Smooth muscle cell (in vitro differentiated cells): ENCODE results near the gene STAT5A. TPM values are rescaled to one million over a fixed set of nuclear protein-coding genes. Genes with fewer than 3 reads are reported as not detected.
"Not testable (repeated sequence)": the region's sequence is repeated elsewhere in the genome, so short reads cannot be mapped to it uniquely, and the experiment has no call there.

Source experiments
- DNase-seq: peaks from one replicate; lab custom pipeline; 2025; ENCODE audit not compliant: unreplicated experiment; lab: John Stamatoyannopoulos, UW
- H2AFZ ChIP-seq: fragments of 200-600 bp; sonication (generic); 2 replicates; pipeline ENCODE4 v1.6.0; 2016; ENCODE audit warnings: antibody characterized with exemption, low read depth, mild to moderate bottlenecking
- H3F3A ChIP-seq: fragments of 200-600 bp; sonication (generic); 2 replicates; pipeline ENCODE4 v1.6.0; 2017; ENCODE audit warnings: antibody characterized with exemption, low read depth
- H3K27ac ChIP-seq: fragments of 200-600 bp; sonication (generic); 2 replicates; pipeline ENCODE4 v1.5.1; 2016; ENCODE audit warnings: low read depth, mild to moderate bottlenecking
- H3K27me3 ChIP-seq: fragments of 200-600 bp; sonication (generic); 2 replicates; pipeline ENCODE4 v1.6.1; 2016; ENCODE audit warnings: low read depth, mild to moderate bottlenecking
- H3K36me3 ChIP-seq: fragments of 200-600 bp; sonication (generic); 2 replicates; pipeline ENCODE4 v1.5.1; 2016; ENCODE audit warnings: low read depth
- H3K4me1 ChIP-seq: fragments of 200-600 bp; sonication (generic); 2 replicates; pipeline ENCODE4 v1.5.1; 2016; ENCODE audit warnings: low read depth
- H3K4me2 ChIP-seq: fragments of 200-600 bp; sonication (generic); 2 replicates; pipeline ENCODE4 v1.6.0; 2016; ENCODE audit warnings: mild to moderate bottlenecking
- H3K4me3 ChIP-seq: fragments of 200-600 bp; sonication (generic); 2 replicates; pipeline ENCODE4 v1.5.1; 2016; ENCODE audit warnings: mild to moderate bottlenecking
- H3K79me2 ChIP-seq: fragments of 200-600 bp; sonication (generic); 2 replicates; pipeline ENCODE4 v1.6.0; 2016; ENCODE audit warnings: low read depth, mild to moderate bottlenecking
- H3K9ac ChIP-seq: fragments of 200-600 bp; sonication (generic); 2 replicates; pipeline ENCODE4 v1.6.0; 2016; ENCODE audit warnings: low read depth
- H3K9me3 ChIP-seq: fragments of 200-600 bp; sonication (generic); replicated peaks from 2 replicates; pipeline ENCODE4 v1.5.1; 2016; ENCODE audit warnings: low read depth
- H4K20me1 ChIP-seq: fragments of 200-600 bp; sonication (generic); 2 replicates; pipeline ENCODE4 v1.6.0; 2016; ENCODE audit warnings: low read depth
- CTCF ChIP-seq: fragments of 200-600 bp; sonication (generic); IDR thresholded peaks from 2 replicates; pipeline ENCODE4 v1.5.1; 2017; ENCODE audit warnings: borderline replicate concordance, mild to moderate bottlenecking, antibody characterized with exemption; ENCODE audit not compliant: insufficient read depth, poor library complexity, severe bottlenecking
- WGBS: methylation state at CpG from one replicate; pipeline ENCODE4 v1.1.7; 2016; ENCODE audit warnings: low lambda C conversion rate; 5-methylcytosine and 5-hydroxymethylcytosine counted together
- polyA plus RNA-seq: library from polyadenylated mRNA; unstranded; fragments of >200 nt; fragmentation: Nextera tagmentation; extraction: Ambion mirVana; gene quantifications from 2 replicates; pipeline ENCODE4 v1.2.1, GENCODE V29; 2016
- total RNA-seq: library from RNA; depleted of rRNA; stranded (reverse); fragments of >200 nt; gene quantifications from 2 replicates; pipeline ENCODE4 v1.2.3, GENCODE V29; 2014

The STAT5A gene
- total and polyA plus RNA-seq, 2 experiments from 2014 or later: 1.7 to 3.2 TPM

- Histone ChIP-seq H3K79me2 (no peaks in the 10 kb centered on the region), H3K27me3 (no peaks in the 10 kb centered on the region), H3K4me1 (no peaks in the 10 kb centered on the region), H3K4me3 (no peak overlapping the region), H3F3A (no peaks in the 10 kb centered on the region), H4K20me1 (no peaks in the 10 kb centered on the region), H3K36me3 (no peaks in the 10 kb centered on the region), H3K9me3 (no peaks in the 10 kb centered on the region), H2AFZ (no peak overlapping the region), H3K9ac (no peak overlapping the region), H3K4me2 (no peak overlapping the region), H3K27ac (no peak overlapping the region)
- no peak for DNase-seq
- 99% methylated on average over 3 of the region's 3 CpGs for WGBS
- TF ChIP-seq CTCF: no peak
Measured at GRCh38 chr17:42296012-42296411, 7.7 kb downstream of the STAT5A start.

GRCh38 chr17:42297775-42298174 lies 9.5 kb downstream of the STAT5A start:
- H3K4me3 ChIP-seq, H3K9me3 ChIP-seq, H3K27ac ChIP-seq, H4K20me1 ChIP-seq, H3K9ac ChIP-seq, H3F3A ChIP-seq, H3K4me2 ChIP-seq, DNase-seq, H3K36me3 ChIP-seq, H3K79me2 ChIP-seq, H2AFZ ChIP-seq, H3K27me3 ChIP-seq, H3K4me1 ChIP-seq: not testable (repeated sequence)
- 89% methylated on average over 10 of the region's 10 CpGs for WGBS

- DNase-seq: not testable (repeated sequence)
Measured at GRCh38 chr17:42299361-42299760, 11.1 kb downstream of the STAT5A start.

GRCh38 chr17:42299913-42300312 lies 11.6 kb downstream of the STAT5A start:
- not testable (repeated sequence) for H3K4me2 ChIP-seq, H3K27me3 ChIP-seq, H2AFZ ChIP-seq, H3K9me3 ChIP-seq, H3K4me3 ChIP-seq, H3K27ac ChIP-seq, H3K79me2 ChIP-seq, H4K20me1 ChIP-seq, H3K36me3 ChIP-seq, H3K9ac ChIP-seq, H3K4me1 ChIP-seq, H3F3A ChIP-seq, DNase-seq
- WGBS: 86% methylated on average over 5 of the region's 17 CpGs

More at GRCh38 chr17:42299361-42299760, 11.1 kb downstream of the STAT5A start:
- H3K36me3 ChIP-seq, H2AFZ ChIP-seq, H3K9me3 ChIP-seq, H3F3A ChIP-seq, H3K4me3 ChIP-seq, H3K27ac ChIP-seq, H3K4me2 ChIP-seq, H3K4me1 ChIP-seq, H4K20me1 ChIP-seq, H3K79me2 ChIP-seq, H3K9ac ChIP-seq, H3K27me3 ChIP-seq: not testable (repeated sequence)
- WGBS: 92% methylated on average over 10 of the region's 10 CpGs

GRCh38 chr17:42301022-42301421 lies 12.7 kb downstream of the STAT5A start:
- H4K20me1 ChIP-seq: no peaks in the 10 kb centered on the region
- DNase-seq: no peak
- H3K4me2 ChIP-seq: no peak overlapping the region
- no peaks in the 10 kb centered on the region for H3K4me1 ChIP-seq
- no peak overlapping the region for H2AFZ ChIP-seq
- H3K36me3 ChIP-seq: no peaks in the 10 kb centered on the region
- H3F3A ChIP-seq: no peaks in the 10 kb centered on the region
- H3K4me3 ChIP-seq: no peak overlapping the region
- no peak for TF ChIP-seq CTCF
- H3K9ac ChIP-seq: no peak overlapping the region
- H3K79me2 ChIP-seq: no peaks in the 10 kb centered on the region
- 95% methylated on average over 6 of the region's 9 CpGs for WGBS
- H3K27ac ChIP-seq: no peak overlapping the region
- H3K9me3 ChIP-seq: no peaks in the 10 kb centered on the region
- H3K27me3 ChIP-seq: no peaks in the 10 kb centered on the region
